HepG2 (cell line): ENCODE data around the gene PLCB1.
A peak's percentile ranks its signal among the peaks of the same experiment; 100 is the strongest.

ENCODE experiments used
- CAMTA2 ChIP-seq: sonication (generic); formaldehyde crosslinking; IDR thresholded peaks from 2 replicates; pipeline ENCODE4 v1.4.0; 2020; ENCODE audit warnings: mild to moderate bottlenecking, missing genetic modification reagents, borderline replicate concordance
- EZH2 ChIP-seq: conservative IDR thresholded peaks from 2 replicates; pipeline ENCODE4 v1.6.1; 2012; ENCODE audit warnings: mild to moderate bottlenecking, low read depth, low read length, moderate library complexity
- FOXJ3 ChIP-seq: sonication (generic); formaldehyde crosslinking; IDR thresholded peaks from 2 replicates; pipeline ENCODE4 v1.4.0; 2020; ENCODE audit warnings: missing genetic modification reagents, mild to moderate bottlenecking, borderline replicate concordance
- GABPA ChIP-seq, 2 experiments: IDR thresholded peaks; 2 replicates each; pipeline ENCODE4 v1.6.1; 2011 to 2016; ENCODE audit warnings: low read depth in 2 of 2, low read length in 1 of 2, missing biosample characterization in 1 of 2, missing genetic modification characterization in 1 of 2
- HOXA7 ChIP-seq: sonication (generic); formaldehyde crosslinking; IDR thresholded peaks from 2 replicates; pipeline ENCODE4 v1.8.1; 2022; ENCODE audit warnings: mild to moderate bottlenecking, missing genetic modification reagents, moderate library complexity
- NR1H2 ChIP-seq: sonication (generic); formaldehyde crosslinking; IDR thresholded peaks from 2 replicates; pipeline ENCODE4 v1.8.1; 2022; ENCODE audit warnings: low read depth, missing genetic modification reagents, borderline replicate concordance
- POLR2A ChIP-seq, 2 experiments: IDR thresholded peaks; 2 replicates each; pipeline ENCODE4 v1.6.1; 2011; ENCODE audit warnings: low read depth in 2 of 2, low read length in 2 of 2, mild to moderate bottlenecking in 1 of 2, moderate library complexity in 1 of 2; ENCODE audit not compliant: insufficient read depth in 1 of 2
- RORA ChIP-seq: sonication (generic); formaldehyde crosslinking; IDR thresholded peaks from 2 replicates; pipeline ENCODE4 v1.5.0; 2020; ENCODE audit warnings: mild to moderate bottlenecking, missing genetic modification reagents, moderate library complexity
- SP1 ChIP-seq, 2 experiments: fragments of 450-650 bp in 1 of 2; sonication (generic) in 1 of 2; formaldehyde crosslinking in 1 of 2; IDR thresholded peaks; 2 replicates each; pipeline versions ENCODE4 v1.4.0 to v1.6.1; 2016 to 2020; ENCODE audit warnings: missing genetic modification reagents in 1 of 2
- SUZ12 ChIP-seq: fragments of 150-350 bp; IDR thresholded peaks from 2 replicates; pipeline ENCODE4 v1.6.1; 2014; ENCODE audit warnings: low read depth, low read length
- ZNF441 ChIP-seq: sonication (generic); formaldehyde crosslinking; IDR thresholded peaks from 2 replicates; pipeline ENCODE4 v1.7.0; 2021; ENCODE audit warnings: missing genetic modification reagents, borderline replicate concordance
- ZNF598 ChIP-seq: sonication (generic); formaldehyde crosslinking; IDR thresholded peaks from 2 replicates; pipeline ENCODE4 v1.5.1; 2020; ENCODE audit warnings: mild to moderate bottlenecking, missing genetic modification reagents, borderline replicate concordance
- TF ChIP-seq, protein P1 (sequence below): sonication (generic); formaldehyde crosslinking; IDR thresholded peaks from 2 replicates; pipeline ENCODE4 v1.5.0; 2020; ENCODE audit warnings: mild to moderate bottlenecking, missing genetic modification reagents, moderate library complexity
- TF ChIP-seq, protein P2 (sequence below), 2 experiments: sonication (generic) in 1 of 2; formaldehyde crosslinking in 1 of 2; IDR thresholded peaks; 2 replicates each; pipeline versions ENCODE4 v1.4.0 to v1.6.1; 2018 to 2020; ENCODE audit warnings: missing genetic modification reagents in 2 of 2, borderline replicate concordance in 1 of 2, low read depth in 1 of 2, mild to moderate bottlenecking in 1 of 2, missing biosample characterization in 1 of 2

DNA sequence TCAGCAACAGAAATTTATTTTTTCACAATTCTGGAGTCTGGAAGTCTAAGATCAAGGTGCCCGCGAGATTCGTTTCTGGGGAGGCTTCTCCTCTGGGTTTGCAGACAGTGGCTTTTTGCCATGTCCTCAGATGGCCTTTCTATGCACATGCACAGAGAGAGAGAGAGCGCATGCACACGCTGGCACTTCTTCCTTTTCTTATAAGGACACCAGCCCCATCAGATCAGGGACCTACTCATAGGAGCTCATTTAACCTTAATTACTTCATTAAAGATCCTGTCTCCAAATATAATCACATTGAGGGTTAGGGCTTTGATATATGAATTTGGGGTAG, 676.1 kb downstream of the PLCB1 start:
- no peak for TF ChIP-seq GABPA (IDR thresholded peaks at IDR 0.05; ENCODE audit: low read depth, low read length)
- no peak for TF ChIP-seq GABPA (CRISPR knock-in tag; IDR thresholded peaks at IDR 0.05; ENCODE audit: low read depth)
- no peak for TF ChIP-seq RORA (CRISPR knock-in tag)
- no peak for TF ChIP-seq ZNF598
- TF ChIP-seq, protein P1, sequence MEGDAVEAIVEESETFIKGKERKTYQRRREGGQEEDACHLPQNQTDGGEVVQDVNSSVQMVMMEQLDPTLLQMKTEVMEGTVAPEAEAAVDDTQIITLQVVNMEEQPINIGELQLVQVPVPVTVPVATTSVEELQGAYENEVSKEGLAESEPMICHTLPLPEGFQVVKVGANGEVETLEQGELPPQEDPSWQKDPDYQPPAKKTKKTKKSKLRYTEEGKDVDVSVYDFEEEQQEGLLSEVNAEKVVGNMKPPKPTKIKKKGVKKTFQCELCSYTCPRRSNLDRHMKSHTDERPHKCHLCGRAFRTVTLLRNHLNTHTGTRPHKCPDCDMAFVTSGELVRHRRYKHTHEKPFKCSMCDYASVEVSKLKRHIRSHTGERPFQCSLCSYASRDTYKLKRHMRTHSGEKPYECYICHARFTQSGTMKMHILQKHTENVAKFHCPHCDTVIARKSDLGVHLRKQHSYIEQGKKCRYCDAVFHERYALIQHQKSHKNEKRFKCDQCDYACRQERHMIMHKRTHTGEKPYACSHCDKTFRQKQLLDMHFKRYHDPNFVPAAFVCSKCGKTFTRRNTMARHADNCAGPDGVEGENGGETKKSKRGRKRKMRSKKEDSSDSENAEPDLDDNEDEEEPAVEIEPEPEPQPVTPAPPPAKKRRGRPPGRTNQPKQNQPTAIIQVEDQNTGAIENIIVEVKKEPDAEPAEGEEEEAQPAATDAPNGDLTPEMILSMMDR = no peak
- TF ChIP-seq EZH2 = no peak
- TF ChIP-seq ZNF441 (CRISPR knock-in tag) = no peak
- TF ChIP-seq FOXJ3 = 0 out of 2 replicates have a peak, but pooled peaks have one; percentile 29
- TF ChIP-seq SP1 (IDR thresholded peaks at IDR 0.05) = no peak
- TF ChIP-seq SP1 (CRISPR knock-in tag; IDR thresholded peaks at IDR 0.05) = no peak
- TF ChIP-seq POLR2A (IDR thresholded peaks at IDR 0.05; ENCODE audit: insufficient read depth in 1 of 2, low read depth in 2 of 2, low read length in 2 of 2) = no peak
- TF ChIP-seq HOXA7 (CRISPR knock-in tag) = no peak
- TF ChIP-seq, protein P2, sequence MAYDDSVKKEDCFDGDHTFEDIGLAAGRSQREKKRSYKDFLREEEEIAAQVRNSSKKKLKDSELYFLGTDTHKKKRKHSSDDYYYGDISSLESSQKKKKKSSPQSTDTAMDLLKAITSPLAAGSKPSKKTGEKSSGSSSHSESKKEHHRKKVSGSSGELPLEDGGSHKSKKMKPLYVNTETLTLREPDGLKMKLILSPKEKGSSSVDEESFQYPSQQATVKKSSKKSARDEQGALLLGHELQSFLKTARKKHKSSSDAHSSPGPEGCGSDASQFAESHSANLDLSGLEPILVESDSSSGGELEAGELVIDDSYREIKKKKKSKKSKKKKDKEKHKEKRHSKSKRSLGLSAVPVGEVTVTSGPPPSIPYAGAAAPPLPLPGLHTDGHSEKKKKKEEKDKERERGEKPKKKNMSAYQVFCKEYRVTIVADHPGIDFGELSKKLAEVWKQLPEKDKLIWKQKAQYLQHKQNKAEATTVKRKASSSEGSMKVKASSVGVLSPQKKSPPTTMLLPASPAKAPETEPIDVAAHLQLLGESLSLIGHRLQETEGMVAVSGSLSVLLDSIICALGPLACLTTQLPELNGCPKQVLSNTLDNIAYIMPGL (CRISPR knock-in tag; IDR thresholded peaks at IDR 0.05; ENCODE audit: borderline replicate concordance in 1 of 2, low read depth in 1 of 2) = no peak
- no peak for TF ChIP-seq CAMTA2 (CRISPR knock-in tag)
- no peak for TF ChIP-seq NR1H2 (CRISPR knock-in tag)
- no peak for TF ChIP-seq SUZ12
